Activated naive CD8-positive, alpha-beta T cell treated with anti-CD3 and anti-CD28 coated beads, Interleukin-2, amount 50 U/mL, for 16 hours (primary cell): ENCODE measurements around the gene GDF11.

Source experiments
- DNase-seq: peaks from one replicate; pipeline ENCODE4 v3.0.0-alpha.2; 2020; ENCODE audit warnings: low read depth, low spot score

The GDF11 gene

GRCh38 chr12:55707219-55707671, 35.7 kb upstream of the GDF11 start:
- no peak for DNase-seq

- DNase-seq, result peak; percentile 25
These were observed 34.9 kb upstream of the GDF11 start, which contains the start of gene ITGA7 for GRCh38 chr12:55707841-55708694. ITGA7 (minus strand) TSS chr12:55707904; CDS start chr12:55707682, 222 bp downstream.

- DNase-seq, result no peak
These were observed 34.2 kb upstream of the GDF11 start for GRCh38 chr12:55708695-55709233.

GRCh38 chr12:55711786-55712553, 31.0 kb upstream of the GDF11 start:
- no peak for DNase-seq

- no peak for DNase-seq
These were observed 30.1 kb upstream of the GDF11 start for GRCh38 chr12:55712700-55713415.

GRCh38 chr12:55713721-55714120, 29.2 kb upstream of the GDF11 start:
- no peak for DNase-seq

GRCh38 chr12:55715169-55715764, 27.7 kb upstream of the GDF11 start:
- no peak for DNase-seq

- peak; percentile 86 for DNase-seq
These were observed 26.9 kb upstream of the GDF11 start, which contains the start of gene BLOC1S1 for GRCh38 chr12:55715833-55716581. BLOC1S1 (plus strand) TSS chr12:55716046; CDS start chr12:55716052, 6 bp downstream.

- no peak for DNase-seq
These were observed 26.4 kb upstream of the GDF11 start for GRCh38 chr12:55716582-55716957.

- DNase-seq, result no peak
These were observed 25.6 kb upstream of the GDF11 start for GRCh38 chr12:55717011-55718007.

- DNase-seq, result no peak
These were observed 24.9 kb upstream of the GDF11 start for GRCh38 chr12:55718015-55718414.

- DNase-seq, result no peak
These were observed 24.2 kb upstream of the GDF11 start for GRCh38 chr12:55718624-55719275.

GRCh38 chr12:55719371-55719770, 23.6 kb upstream of the GDF11 start:
- DNase-seq, result no peak

- DNase-seq, result no peak
These were observed 22.8 kb upstream of the GDF11 start, which contains the start of gene RDH5 for GRCh38 chr12:55720071-55720564. RDH5 (plus strand) TSS chr12:55720393; CDS start chr12:55721185, 792 bp downstream.

GRCh38 chr12:55720894-55721444, 22.0 kb upstream of the GDF11 start:
- no peak for DNase-seq

GRCh38 chr12:55721601-55722213, 21.2 kb upstream of the GDF11 start:
- DNase-seq, result no peak

- DNase-seq, result no peak
These were observed 20.0 kb upstream of the GDF11 start for GRCh38 chr12:55722948-55723347.
